ENCODE results near the gene EEFSEC.

EEFSEC gene

GRCh38 chr3:128296469-128297251, 143.4 kb downstream of the EEFSEC start:
- no peak for DNase-seq

- no peak for DNase-seq
Measured at GRCh38 chr3:128297401-128298138, 144.3 kb downstream of the EEFSEC start.

- DNase-seq = no peak
Measured at GRCh38 chr3:128301186-128302023, 148.1 kb downstream of the EEFSEC start.

- no peak for DNase-seq
Measured at GRCh38 chr3:128306481-128306880, 153.2 kb downstream of the EEFSEC start.

- no peak for DNase-seq
Measured at GRCh38 chr3:128307029-128307633, 153.8 kb downstream of the EEFSEC start.

GRCh38 chr3:128307781-128308469, 154.6 kb downstream of the EEFSEC start:
- DNase-seq = no peak

- no peak for DNase-seq
Measured at GRCh38 chr3:128309026-128309425, 155.7 kb downstream of the EEFSEC start.

GRCh38 chr3:128310286-128311058, 157.2 kb downstream of the EEFSEC start:
- DNase-seq = no peak

- no peak for DNase-seq
Measured at GRCh38 chr3:128311441-128311844, 158.2 kb downstream of the EEFSEC start.

- DNase-seq = no peak
Measured at GRCh38 chr3:128312271-128312670, 159.0 kb downstream of the EEFSEC start.

- DNase-seq = no peak
Measured at GRCh38 chr3:128313071-128313725, 159.9 kb downstream of the EEFSEC start.

GRCh38 chr3:128313935-128314334, 160.7 kb downstream of the EEFSEC start:
- DNase-seq = no peak

GRCh38 chr3:128315313-128315712, 162.0 kb downstream of the EEFSEC start:
- no peak for DNase-seq

- peak; percentile 41 for DNase-seq
Measured at GRCh38 chr3:128316481-128316891, 163.2 kb downstream of the EEFSEC start.

- peak; percentile 20 for DNase-seq
Measured at GRCh38 chr3:128317101-128317697, 163.9 kb downstream of the EEFSEC start.

GRCh38 chr3:128317698-128318231, 164.5 kb downstream of the EEFSEC start:
- peak; percentile 23 for DNase-seq

GRCh38 chr3:128318275-128318941, 165.1 kb downstream of the EEFSEC start:
- DNase-seq = peak; percentile 25

GRCh38 chr3:128319107-128319506, 165.8 kb downstream of the EEFSEC start:
- DNase-seq = peak; percentile 7

- DNase-seq = peak; percentile 16
Measured at GRCh38 chr3:128319741-128320141, 166.5 kb downstream of the EEFSEC start.
